ENCODE measurements around the gene KHK.

The KHK gene

DNA sequence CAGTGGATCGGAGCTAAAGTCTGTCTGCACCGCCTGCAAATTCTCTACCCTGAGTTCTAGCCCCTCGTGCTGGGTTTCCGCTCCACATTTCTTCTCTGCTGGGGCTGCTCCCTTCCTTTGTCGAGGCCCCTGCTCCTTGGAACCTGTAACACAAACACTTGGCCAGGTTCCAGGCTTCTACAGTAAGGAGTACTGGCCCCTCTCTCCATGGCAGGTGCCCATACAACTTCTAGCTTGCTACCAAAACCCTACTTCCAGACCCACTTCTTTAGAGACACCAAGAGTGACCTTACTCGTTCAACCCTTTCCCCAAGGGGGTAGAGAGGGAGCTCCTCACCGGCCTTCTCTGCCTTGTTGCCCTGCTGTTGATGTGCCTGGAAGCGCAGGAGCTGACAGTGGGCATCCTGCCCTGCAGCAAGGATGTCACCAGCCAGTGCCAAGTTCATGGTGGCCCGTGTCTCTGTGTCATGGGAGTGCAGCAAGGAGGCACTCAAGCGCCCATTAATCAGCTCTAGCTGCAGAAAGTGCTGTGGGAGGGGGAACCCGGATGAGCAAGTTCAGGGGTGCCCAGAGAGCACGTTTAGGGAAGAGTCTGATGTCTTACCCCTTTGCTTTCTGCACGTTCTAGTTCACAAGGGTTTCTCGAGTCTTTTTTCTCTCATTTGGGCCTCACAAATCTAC, 46.8 kb downstream of the KHK start:
- peak; percentile 40 for DNase-seq (ENCODE audit: low read depth)
- peak overlapping the region; percentile 79 for H3K4me3 ChIP-seq (ENCODE audit: low read depth, low read length)
- TF ChIP-seq, protein P1, sequence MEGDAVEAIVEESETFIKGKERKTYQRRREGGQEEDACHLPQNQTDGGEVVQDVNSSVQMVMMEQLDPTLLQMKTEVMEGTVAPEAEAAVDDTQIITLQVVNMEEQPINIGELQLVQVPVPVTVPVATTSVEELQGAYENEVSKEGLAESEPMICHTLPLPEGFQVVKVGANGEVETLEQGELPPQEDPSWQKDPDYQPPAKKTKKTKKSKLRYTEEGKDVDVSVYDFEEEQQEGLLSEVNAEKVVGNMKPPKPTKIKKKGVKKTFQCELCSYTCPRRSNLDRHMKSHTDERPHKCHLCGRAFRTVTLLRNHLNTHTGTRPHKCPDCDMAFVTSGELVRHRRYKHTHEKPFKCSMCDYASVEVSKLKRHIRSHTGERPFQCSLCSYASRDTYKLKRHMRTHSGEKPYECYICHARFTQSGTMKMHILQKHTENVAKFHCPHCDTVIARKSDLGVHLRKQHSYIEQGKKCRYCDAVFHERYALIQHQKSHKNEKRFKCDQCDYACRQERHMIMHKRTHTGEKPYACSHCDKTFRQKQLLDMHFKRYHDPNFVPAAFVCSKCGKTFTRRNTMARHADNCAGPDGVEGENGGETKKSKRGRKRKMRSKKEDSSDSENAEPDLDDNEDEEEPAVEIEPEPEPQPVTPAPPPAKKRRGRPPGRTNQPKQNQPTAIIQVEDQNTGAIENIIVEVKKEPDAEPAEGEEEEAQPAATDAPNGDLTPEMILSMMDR (IDR thresholded peaks at IDR 0.05; ENCODE audit: insufficient read depth, low read depth, low read length, missing control alignments), result no peak

DNA sequence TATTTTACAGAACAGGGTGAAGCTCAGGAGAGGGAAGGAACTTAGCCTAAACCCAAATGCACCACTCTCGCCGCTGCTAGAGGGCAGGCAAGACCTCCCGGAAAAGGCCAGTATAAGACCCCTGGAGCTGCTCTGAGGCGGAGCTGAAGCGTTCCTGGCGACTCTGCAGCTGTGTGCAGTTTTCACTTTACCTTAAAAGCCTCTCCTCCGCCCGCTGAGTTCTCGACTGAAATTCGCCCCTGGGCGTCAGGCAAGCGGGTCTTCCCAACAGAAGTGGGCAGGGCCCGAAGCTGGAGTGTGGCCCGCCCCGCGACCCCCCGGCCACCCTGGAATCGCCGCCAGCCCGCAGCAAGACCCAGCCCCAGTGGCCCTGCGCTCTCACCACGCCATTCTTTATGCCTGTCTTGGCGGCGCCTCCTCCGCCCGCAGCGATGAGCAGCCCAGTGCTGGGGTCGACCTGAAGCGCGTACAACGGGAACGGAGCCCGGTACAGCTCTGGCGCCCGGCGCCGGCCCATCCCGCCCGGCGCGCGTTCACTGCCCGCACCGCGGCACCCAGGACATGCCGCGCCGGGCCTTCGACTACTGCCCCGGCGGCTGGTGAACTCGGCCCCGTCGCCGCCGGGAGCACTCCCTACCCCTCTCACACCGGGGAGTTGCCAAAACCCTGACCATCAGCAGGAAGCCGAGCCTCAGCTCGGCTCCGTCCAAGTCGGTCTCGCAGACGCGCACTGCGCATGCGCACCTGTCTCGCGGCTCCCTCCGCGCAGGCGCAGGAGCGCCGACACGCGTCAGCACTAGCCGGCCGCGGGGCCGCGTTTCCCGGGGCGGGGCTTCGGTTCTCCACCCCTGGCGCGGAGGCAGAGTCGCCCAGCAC, 47.6 kb downstream of the KHK start, which contains the start of gene PREB:
PREB (minus strand) TSS at position 732 of the 876 bp plus-strand sequence; CDS start at position 517, 215 bp downstream.
- peak within 1 kb of the TSS; percentile 79 for H3K4me3 ChIP-seq (ENCODE audit: low read depth, low read length)
- TF ChIP-seq, protein P1 (IDR thresholded peaks at IDR 0.05; ENCODE audit: insufficient read depth, low read depth, low read length, missing control alignments), result peak; percentile 28
- peak; percentile 97 for DNase-seq (ENCODE audit: low read depth)

DNA sequence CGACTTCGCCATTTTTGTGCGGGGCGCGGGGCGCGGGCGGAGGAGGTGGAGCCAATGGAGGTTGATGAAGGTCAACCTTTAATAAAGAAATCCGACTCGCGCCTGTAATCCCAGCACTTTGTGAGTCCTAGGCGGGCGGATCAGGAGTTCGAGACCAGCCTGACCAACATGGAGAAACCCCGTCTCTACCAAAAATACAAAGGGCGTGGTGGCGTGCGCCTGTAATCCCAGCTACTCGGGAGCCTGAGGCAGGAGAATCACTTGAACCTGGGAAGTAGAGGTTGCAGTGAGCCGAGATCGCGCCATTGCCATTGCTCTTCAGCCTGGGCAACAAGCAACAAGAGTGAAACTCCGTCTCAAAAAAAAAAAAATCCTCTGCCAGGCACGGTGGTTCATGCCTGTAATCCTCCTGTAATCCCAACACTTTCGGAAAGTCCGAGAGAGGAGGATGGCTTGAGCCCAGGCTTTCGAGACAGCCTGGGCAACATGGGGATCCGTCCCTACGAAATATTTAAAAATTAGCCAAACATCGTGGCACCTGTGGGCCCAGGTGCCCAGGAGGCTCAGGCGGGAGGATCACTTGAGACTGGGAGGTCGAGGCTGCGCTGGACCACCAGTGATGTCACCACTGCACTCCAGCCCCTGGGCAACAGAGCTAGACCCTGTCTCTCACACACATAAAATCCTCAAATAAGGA, 48.4 kb downstream of the KHK start:
- TF ChIP-seq, protein P1 (IDR thresholded peaks at IDR 0.05; ENCODE audit: insufficient read depth, low read depth, low read length, missing control alignments), result no peak
- H3K4me3 ChIP-seq (ENCODE audit: low read depth, low read length), result peak overlapping the region; percentile 53
- no peak for DNase-seq (ENCODE audit: low read depth)

DNA sequence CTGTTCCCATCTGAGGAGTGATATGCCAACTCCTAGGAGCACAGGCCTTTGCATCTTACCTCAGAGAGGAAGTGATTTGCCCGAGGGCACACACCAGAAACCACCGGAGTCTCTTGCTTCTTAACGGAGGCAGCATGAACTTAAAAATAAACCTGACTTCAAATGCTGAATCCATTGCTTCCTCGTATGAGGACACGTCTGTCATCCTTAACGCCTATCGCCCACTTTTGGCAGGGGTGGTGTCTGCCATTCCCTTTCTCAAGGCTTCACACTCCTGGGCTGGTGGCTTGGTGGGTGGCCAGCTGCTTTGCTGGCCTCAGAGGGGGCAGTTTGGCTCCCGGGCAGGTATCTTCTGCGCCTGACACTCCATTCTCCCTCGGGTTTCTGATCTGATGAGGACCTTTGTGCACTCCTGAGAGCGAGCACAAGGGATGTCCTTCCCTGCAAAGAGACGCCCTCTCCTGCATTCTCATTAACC, 48.9 kb downstream of the KHK start:
- DNase-seq (ENCODE audit: low read depth), result no peak
- H3K4me3 ChIP-seq (ENCODE audit: low read depth, low read length), result no peak overlapping the region
- TF ChIP-seq, protein P1 (IDR thresholded peaks at IDR 0.05; ENCODE audit: insufficient read depth, low read depth, low read length, missing control alignments), result no peak

DNA sequence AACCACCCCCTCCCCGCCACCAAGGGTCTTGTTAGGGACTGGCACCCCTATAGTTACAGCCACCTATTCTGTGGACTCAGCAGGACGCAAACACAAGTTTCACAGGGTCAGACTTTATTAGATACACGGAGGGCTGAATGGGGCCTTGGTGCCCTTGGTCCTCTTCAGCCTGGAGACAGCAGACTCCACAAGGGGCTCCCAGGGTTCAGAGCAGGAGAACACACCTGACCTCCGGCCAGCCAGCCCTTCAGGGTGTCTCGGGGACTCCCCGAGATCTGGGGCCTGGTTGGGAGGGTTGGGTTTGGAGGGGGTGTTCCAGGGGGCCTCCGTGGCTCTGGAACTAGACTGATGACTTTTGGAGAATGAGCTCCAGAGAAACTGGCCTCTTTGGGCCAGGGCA, 50.2 kb downstream of the KHK start:
- no peak for DNase-seq (ENCODE audit: low read depth)
- no peak overlapping the region for H3K4me3 ChIP-seq (ENCODE audit: low read depth, low read length)
- TF ChIP-seq, protein P1 (IDR thresholded peaks at IDR 0.05; ENCODE audit: insufficient read depth, low read depth, low read length, missing control alignments), result no peak

DNA sequence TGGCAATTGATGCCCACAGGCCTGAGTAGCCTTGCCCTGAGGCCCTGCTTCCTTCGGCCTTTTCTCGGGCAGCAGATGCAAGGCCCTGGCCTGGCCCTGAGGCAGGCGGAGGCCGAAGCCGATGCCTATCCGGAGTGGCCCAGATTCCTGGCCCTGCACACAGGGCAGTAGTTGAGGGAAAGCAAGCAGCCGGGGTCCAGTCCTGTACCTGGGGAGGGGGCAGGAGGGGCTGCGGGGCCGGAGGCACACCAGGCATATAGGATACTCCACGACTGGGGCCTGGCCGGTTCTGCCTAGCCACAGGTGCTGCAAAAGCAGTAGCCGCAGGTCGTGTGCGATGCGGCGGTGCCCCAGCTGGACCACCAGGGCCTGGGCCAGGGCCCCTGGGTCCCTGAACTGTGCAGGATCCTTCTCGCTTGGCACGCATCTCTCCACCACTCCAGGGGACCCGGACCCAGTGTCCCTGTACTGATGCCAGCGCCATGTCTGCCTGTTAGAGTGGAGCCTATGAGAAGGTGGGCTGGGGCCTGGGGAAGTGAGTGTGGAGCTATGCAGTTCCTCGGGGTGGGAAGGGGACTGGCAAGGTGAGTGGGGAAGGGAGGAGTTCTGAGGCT, 50.9 kb downstream of the KHK start:
- no peak overlapping the region for H3K4me3 ChIP-seq (ENCODE audit: low read depth, low read length)
- no peak for DNase-seq (ENCODE audit: low read depth)
- TF ChIP-seq, protein P1 (IDR thresholded peaks at IDR 0.05; ENCODE audit: insufficient read depth, low read depth, low read length, missing control alignments), result no peak
